ENCODE data around the gene MYZAP. TPM values are rescaled to one million over a fixed set of nuclear protein-coding genes. Genes with fewer than 3 reads are reported as not detected.

MYZAP gene
- polyA plus RNA-seq, 1 donor (not counting 4 experiments of a cell fraction or from before 2014, with no cell fraction given) = 1.8 TPM

GRCh38 chr15:57698243-57698642 lies 106.5 kb downstream of the MYZAP start:
- no peaks in the 10 kb centered on the region for H3K9me1 ChIP-seq (ENCODE audit: control insufficient read depth, extremely low read depth, insufficient read depth, low read length)
- TF ChIP-seq EZH2 (IDR thresholded peaks at IDR 0.05; ENCODE audit: low read length) (no peak), CTCF (optimal IDR thresholded peaks at IDR 0.05 in 1 of 3, IDR thresholded peaks at IDR 0.05 in 1 of 3, conservative IDR thresholded peaks at IDR 0.05 in 1 of 3; ENCODE audit: extremely low read depth in 1 of 3, insufficient read depth in 2 of 3, low read length in 3 of 3) (no peak)
- H4K20me1 ChIP-seq (ENCODE audit: control insufficient read depth, extremely low read depth, insufficient read depth, low read length) = no peaks in the 10 kb centered on the region
- DNase-seq (ENCODE audit: low read depth, low spot score) (no peak), FAIRE-seq (no peak)
- H3K9me3 ChIP-seq (ENCODE audit: control insufficient read depth, low read depth, low read length) = no peaks in the 10 kb centered on the region
- no peak overlapping the region for H2AFZ ChIP-seq (ENCODE audit: control insufficient read depth, low read length)
- peaks cover 4% of the 10 kb centered on the region for H3K4me1 ChIP-seq (ENCODE audit: control insufficient read depth, extremely low read depth, insufficient read depth, low read length)
- no peak overlapping the region for H3K9ac ChIP-seq (ENCODE audit: control insufficient read depth, extremely low read depth, insufficient read depth, low read length)
- H3K4me2 ChIP-seq (ENCODE audit: control insufficient read depth, extremely low read depth, insufficient read depth, low read depth, low read length) = no peak overlapping the region
- dilution Hi-C loops (cut with MboI; ENCODE audit: extremely low pct_ligation_motif_present, low sequenced_read_pairs) = no loop called here
- H3K27ac ChIP-seq (ENCODE audit: control insufficient read depth, insufficient read depth, low read length) = no peak overlapping the region
- H3K79me2 ChIP-seq (ENCODE audit: control insufficient read depth, insufficient read depth, low read length) = no peaks in the 10 kb centered on the region
- no peaks in the 10 kb centered on the region for H3K36me3 ChIP-seq (ENCODE audit: control insufficient read depth in 2 of 2, extremely low read depth in 1 of 2, insufficient read depth in 2 of 2, low read length in 2 of 2)
- no peaks in the 10 kb centered on the region for H3K27me3 ChIP-seq (ENCODE audit: control insufficient read depth, extremely low read depth, insufficient read depth, low read length)
- no peak overlapping the region for H3K4me3 ChIP-seq (ENCODE audit: control insufficient read depth in 2 of 3, extremely low read depth in 1 of 3, insufficient read depth in 2 of 3, low read depth in 1 of 3, low read length in 3 of 3)

- DNase-seq (ENCODE audit: low read depth, low spot score) (no peak), FAIRE-seq (no peak)
- Histone ChIP-seq H3K4me3 (ENCODE audit: control insufficient read depth in 2 of 3, extremely low read depth in 1 of 3, insufficient read depth in 2 of 3, low read depth in 1 of 3, low read length in 3 of 3) (no peak overlapping the region), H3K27me3 (ENCODE audit: control insufficient read depth, extremely low read depth, insufficient read depth, low read length) (no peaks in the 10 kb centered on the region), H3K9me1 (ENCODE audit: control insufficient read depth, extremely low read depth, insufficient read depth, low read length) (no peaks in the 10 kb centered on the region), H4K20me1 (ENCODE audit: control insufficient read depth, extremely low read depth, insufficient read depth, low read length) (no peaks in the 10 kb centered on the region), H3K9me3 (ENCODE audit: control insufficient read depth, low read depth, low read length) (no peaks in the 10 kb centered on the region), H2AFZ (ENCODE audit: control insufficient read depth, low read length) (no peak overlapping the region), H3K9ac (ENCODE audit: control insufficient read depth, extremely low read depth, insufficient read depth, low read length) (no peak overlapping the region), H3K36me3 (ENCODE audit: control insufficient read depth in 2 of 2, extremely low read depth in 1 of 2, insufficient read depth in 2 of 2, low read length in 2 of 2) (no peaks in the 10 kb centered on the region), H3K4me1 (ENCODE audit: control insufficient read depth, extremely low read depth, insufficient read depth, low read length) (peaks cover 9% of the 10 kb centered on the region), H3K27ac (ENCODE audit: control insufficient read depth, insufficient read depth, low read length) (no peak overlapping the region), H3K4me2 (ENCODE audit: control insufficient read depth, extremely low read depth, insufficient read depth, low read depth, low read length) (no peak overlapping the region), H3K79me2 (ENCODE audit: control insufficient read depth, insufficient read depth, low read length) (no peaks in the 10 kb centered on the region)
- no peak for TF ChIP-seq CTCF (optimal IDR thresholded peaks at IDR 0.05 in 1 of 3, IDR thresholded peaks at IDR 0.05 in 1 of 3, conservative IDR thresholded peaks at IDR 0.05 in 1 of 3; ENCODE audit: extremely low read depth in 1 of 3, insufficient read depth in 2 of 3, low read length in 3 of 3)
- no peak for TF ChIP-seq EZH2 (IDR thresholded peaks at IDR 0.05; ENCODE audit: low read length)
- dilution Hi-C loops (cut with MboI; ENCODE audit: extremely low pct_ligation_motif_present, low sequenced_read_pairs) = no loop called here
Observed at GRCh38 chr15:57698991-57699390, 107.3 kb downstream of the MYZAP start.
